ENCODE measurements around the gene IL1RAP.

DNA sequence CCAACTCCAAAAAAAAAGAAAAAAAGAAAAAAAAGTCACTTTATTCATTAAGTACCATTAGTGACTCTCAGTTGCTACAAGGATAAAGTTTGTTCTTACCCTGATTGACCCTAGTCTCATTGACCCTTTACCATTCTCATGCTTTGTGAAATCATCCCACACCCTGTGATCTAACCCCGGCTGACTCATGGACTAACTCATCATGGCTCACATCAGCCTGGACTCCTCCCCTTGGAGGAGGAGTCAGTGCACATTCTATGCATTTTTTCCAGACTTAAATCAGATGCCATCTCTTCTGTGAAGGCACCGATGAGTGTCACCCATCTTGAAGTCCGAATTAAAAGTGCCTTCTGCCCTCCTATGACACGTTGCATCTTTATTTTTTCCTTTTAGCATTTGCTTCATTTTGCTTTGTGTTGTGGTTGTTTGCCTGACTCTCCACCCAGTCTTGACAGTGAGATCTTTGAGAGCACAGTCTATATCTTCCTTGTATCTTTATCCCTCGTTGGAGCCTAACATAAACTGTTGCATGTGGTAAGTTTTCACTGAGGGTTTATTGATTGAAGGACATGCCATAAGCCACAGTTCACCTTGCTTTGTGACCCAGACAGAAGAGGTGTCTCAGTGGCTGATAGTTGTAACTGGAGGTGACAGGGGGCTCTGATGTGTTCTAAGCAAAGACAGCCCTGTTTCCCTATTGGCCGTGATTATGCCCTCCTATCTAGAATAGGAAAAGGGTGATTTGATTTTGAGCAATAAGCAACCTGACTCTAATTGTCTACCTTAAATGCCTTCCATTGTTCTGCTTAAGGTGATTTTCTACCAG is 72.1 kb downstream of the IL1RAP start:
- TF ChIP-seq EZH2phosphoT487 (IDR thresholded peaks at IDR 0.05; ENCODE audit: insufficient read depth, low read depth) (no peak), EZH2 (IDR thresholded peaks at IDR 0.05; ENCODE audit: insufficient read depth, poor library complexity, severe bottlenecking) (no peak)

Measured in GM23248 (cell line).